ENCODE results near the gene OVOL2. TPM values are rescaled to one million over a fixed set of nuclear protein-coding genes. Genes with fewer than 3 reads are reported as not detected.
"Not testable (repeated sequence)": the region's sequence is repeated elsewhere in the genome, so short reads cannot be mapped to it uniquely, and the experiment has no call there.

Gene OVOL2
- total RNA-seq, 1 experiment from 2014 or later, result not detected

DNA sequence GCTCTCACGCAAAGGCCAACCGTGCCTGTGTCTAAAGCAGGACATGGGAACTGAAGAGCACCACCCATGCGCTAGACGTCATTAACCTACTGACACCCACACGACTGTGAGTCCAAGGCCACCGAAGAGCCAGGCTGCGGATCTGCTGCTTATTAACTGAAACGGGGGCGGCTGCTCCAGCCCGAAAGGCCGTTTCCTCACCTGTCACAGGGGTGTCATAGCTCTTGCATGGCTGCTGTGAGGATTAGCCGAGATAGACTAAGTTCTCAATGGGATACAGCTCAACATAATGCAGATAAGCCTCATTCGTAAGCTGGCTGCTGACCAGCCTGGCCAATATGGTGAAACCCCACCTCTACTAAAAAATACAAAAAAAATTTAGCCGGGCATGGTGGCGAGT is 26.7 kb downstream of the OVOL2 start:
- in situ Hi-C loops (cut with HindIII; ENCODE audit: low pct_unique_long_range_greater_than_20kb, low sequenced_read_pairs), result no loop called here
- no peak for DNase-seq (ENCODE audit: low read depth, low spot score)

DNA sequence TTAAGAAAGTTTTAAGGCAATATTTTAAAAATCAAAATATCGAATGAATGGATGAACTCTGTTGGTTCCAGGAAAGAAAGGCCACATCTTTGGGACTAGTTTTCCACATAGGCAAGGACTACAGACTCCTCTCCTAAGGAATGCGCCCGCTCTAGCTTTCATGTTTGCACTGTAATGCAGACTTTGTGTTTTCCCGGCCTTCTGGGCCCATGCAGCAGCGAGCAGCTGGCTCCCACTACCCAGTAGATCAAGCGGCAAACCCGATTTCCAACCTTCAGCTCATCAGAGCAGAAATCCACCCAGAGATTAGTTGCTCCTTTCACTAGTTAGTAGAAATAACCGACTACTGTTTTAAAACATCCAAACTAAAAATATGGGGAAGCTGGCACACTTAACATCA is 27.7 kb downstream of the OVOL2 start:
- in situ Hi-C loops (cut with HindIII; ENCODE audit: low pct_unique_long_range_greater_than_20kb, low sequenced_read_pairs), result no loop called here
- no peak for DNase-seq (ENCODE audit: low read depth, low spot score)

DNA sequence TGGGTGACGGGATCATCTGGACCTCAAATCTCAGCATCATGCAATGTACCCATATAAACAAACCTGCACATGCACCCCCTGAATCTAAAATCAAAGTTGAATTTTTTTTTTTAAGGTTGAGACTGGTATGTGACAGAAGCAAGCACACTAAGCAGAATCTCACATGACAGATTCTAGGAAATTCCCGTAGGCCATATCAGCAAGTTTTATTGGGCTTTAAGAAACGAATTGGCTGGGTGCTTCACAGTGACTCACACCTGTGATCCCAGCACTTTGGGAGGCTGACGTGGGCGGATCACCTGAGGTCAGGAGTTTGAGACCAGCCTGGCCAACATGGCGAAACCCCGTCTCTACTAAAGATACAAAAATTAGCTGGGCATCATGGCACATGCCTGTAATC is 30.7 kb downstream of the OVOL2 start:
- in situ Hi-C loops (cut with HindIII; ENCODE audit: low pct_unique_long_range_greater_than_20kb, low sequenced_read_pairs); DNase-seq (ENCODE audit: low read depth, low spot score): not testable (repeated sequence)

DNA sequence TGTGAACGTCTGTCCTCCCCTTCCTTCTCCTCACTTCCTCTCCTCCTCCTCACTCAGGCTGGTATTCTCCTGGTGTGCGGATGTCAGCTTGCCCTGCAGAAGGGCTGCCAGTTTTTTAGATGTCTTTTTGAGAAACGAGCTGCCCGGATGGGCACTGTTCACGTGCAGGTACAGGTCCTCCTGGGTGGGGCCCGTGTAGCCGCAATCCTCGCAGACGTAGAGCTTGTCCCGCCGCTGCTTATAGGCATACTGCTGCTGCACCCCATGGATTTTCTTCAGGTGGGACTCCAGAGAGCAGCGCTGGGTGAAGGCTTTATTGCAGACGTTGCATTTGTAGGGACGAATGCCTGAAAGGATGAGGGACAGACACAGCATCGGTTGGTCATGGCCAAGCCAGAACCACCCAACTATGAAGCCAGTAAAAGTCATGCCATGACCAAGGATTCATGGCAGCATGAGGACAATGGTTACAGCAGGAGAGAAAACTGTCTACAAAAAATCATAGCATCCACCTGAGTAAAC is 33.0 kb downstream of the OVOL2 start:
- in situ Hi-C loops (cut with HindIII; ENCODE audit: low pct_unique_long_range_greater_than_20kb, low sequenced_read_pairs), result no loop called here
- DNase-seq (ENCODE audit: low read depth, low spot score), result no peak

DNA sequence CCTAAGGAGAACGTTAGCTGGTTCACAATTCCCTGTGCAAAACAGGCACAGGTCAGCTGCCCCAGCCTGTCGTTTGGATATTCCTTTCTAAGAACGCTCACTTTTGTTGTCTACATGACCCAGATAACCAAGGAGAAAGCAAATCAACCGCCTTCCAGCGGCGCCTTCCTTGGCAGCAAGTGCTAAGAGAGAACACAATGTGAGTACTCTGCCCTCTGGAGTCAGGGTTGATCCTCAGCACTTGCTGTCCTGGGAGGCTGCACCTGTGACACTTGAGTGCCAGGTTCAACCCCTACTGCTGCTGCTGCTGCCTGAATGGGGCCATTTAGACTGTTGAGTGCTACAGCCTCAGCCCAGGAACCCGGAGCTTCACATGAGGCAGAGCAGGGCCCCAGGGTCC is 36.8 kb downstream of the OVOL2 start:
- DNase-seq (ENCODE audit: low read depth, low spot score), result peak; percentile 25
- in situ Hi-C loops (cut with HindIII; ENCODE audit: low pct_unique_long_range_greater_than_20kb, low sequenced_read_pairs), result no loop called here

DNA sequence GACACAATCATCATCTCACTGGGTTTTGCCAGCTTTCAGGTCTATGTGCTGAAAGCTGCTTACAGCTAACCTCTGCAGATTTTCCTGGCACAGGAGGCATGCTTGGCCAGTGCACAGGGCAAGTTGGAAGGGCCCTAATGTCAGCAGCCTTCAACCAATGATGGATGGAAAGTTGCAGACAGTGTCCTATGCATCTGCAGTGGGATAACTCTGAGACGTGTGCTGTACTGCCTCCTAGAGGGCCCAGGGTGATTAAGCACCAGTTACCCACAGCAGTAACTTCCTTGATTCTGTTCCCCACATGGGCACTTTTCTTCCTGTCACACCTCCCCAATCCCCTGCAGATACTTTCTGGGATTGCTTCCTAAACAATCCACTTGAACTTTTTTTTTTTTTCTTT is 38.6 kb downstream of the OVOL2 start:
- in situ Hi-C loops (cut with HindIII; ENCODE audit: low pct_unique_long_range_greater_than_20kb, low sequenced_read_pairs), result no loop called here
- peak; percentile 85 for DNase-seq (ENCODE audit: low read depth, low spot score)

DNA sequence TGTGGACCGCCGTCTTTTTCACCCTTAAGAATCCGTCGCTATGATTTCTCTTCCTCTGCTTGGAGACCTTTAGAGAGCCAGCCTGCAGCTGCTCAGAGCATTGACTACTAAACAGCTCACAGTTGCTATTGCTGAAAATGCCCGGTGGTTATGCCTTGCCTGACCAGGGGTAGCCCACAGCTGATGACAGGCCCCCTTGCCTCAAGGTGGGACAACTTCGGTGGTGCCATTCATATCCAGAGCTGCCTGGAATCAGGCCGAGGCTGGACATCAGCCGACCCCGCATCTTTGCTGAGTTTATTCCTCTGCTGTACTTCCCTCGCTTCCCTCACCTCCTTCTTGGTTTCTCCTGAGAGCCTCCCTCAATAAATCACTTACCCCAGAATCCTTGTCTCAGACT is 39.6 kb downstream of the OVOL2 start:
- in situ Hi-C loops (cut with HindIII; ENCODE audit: low pct_unique_long_range_greater_than_20kb, low sequenced_read_pairs), result no loop called here

DNA sequence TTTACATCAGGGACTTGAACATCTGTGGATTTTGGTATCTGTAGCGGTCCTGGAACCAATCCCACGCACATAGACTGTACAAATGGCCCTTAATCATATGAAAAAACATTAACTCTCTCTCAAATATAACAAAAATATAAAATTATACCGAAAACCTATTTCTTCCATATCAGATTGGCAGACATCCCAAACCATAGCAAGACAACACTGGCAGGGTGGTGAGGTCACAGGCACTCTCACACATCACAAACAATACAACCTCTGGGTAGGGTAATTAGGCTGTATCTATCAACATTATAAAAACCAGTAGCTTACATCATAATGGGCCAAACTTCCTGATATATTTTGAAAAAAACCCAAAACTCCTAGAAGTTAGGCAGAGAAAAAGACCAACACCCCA is 40.9 kb downstream of the OVOL2 start:
- no peak for DNase-seq (ENCODE audit: low read depth, low spot score)
- in situ Hi-C loops (cut with HindIII; ENCODE audit: low pct_unique_long_range_greater_than_20kb, low sequenced_read_pairs), result no loop called here

More for the DNA sequence above, 39.6 kb downstream of the OVOL2 start:
- no peak for DNase-seq (ENCODE audit: low read depth, low spot score)

DNA sequence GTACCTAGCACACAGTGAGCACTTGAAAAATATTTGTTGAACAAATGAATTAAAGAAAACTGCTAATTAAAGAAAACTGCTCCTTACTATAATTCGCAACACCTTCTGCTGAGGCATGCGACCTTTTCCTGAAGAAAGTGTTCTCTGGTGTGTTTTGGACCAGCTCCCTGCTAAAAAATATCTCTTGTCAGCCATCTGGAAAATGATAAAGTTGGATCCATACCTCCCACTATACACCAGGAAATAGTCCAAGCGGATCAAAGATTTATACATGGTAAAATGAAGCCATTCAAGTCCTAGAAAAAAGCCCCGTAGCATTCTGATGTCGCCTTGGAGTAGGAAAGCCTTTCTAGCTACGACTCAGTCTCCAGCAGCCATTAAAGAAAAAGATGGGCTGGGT is 43.3 kb downstream of the OVOL2 start:
- DNase-seq (ENCODE audit: low read depth, low spot score), result no peak
- in situ Hi-C loops (cut with HindIII; ENCODE audit: low pct_unique_long_range_greater_than_20kb, low sequenced_read_pairs), result no loop called here

DNA sequence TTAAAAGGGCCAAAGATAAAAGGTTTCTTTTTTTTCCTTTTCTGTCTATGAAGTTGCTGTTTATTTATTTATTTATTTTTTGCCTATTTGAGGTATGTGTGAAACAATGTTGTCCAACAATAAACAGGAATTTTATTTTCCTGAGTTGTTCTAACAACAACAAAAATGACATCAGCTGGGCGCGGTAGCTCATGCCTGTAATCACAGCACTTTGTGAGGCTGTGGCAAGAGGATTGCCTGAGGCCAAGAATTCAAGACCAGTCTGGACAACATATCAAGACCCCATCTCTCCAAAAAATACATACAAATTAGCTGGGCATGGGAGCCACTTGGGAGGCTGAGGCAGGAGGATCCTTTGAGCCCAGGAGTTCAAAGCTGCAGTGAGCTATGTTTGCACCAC is 44.8 kb downstream of the OVOL2 start:
- no peak for DNase-seq (ENCODE audit: low read depth, low spot score)
- in situ Hi-C loops (cut with HindIII; ENCODE audit: low pct_unique_long_range_greater_than_20kb, low sequenced_read_pairs), result no loop called here

DNA sequence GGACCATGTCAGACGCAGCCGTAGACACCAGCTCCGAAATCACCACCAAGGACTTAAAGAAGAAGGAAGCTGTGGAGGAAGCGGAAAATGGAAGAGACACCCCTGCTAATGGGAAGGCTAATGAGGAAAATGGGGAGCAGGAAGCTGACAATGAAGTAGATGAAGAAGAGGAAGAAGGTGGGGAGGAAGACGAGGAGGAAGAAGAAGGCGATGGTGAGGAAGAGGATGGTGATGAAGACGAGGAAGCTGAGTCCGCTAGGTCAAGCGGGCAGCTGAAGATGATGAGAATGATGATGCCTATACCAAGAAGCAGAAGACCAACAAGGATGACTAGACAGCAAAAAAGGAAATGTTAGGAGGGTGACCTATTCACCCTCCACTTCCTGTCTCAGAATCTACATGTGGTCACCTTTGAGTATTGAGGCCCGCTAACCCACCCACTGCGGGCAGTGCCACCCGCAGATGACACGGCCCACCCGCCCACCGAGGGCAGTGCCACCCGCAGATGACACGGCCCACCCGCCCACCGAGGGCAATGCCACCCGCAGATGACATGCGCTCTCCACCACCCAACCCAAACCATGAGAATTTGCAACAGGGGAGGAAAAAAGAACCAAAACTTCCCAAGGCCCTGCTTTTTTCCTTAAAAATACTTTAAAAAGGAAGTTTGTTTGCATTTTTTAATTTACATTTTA is 45.6 kb downstream of the OVOL2 start:
- in situ Hi-C loops (cut with HindIII; ENCODE audit: low pct_unique_long_range_greater_than_20kb, low sequenced_read_pairs), result no loop called here
- DNase-seq (ENCODE audit: low read depth, low spot score), result no peak

DNA sequence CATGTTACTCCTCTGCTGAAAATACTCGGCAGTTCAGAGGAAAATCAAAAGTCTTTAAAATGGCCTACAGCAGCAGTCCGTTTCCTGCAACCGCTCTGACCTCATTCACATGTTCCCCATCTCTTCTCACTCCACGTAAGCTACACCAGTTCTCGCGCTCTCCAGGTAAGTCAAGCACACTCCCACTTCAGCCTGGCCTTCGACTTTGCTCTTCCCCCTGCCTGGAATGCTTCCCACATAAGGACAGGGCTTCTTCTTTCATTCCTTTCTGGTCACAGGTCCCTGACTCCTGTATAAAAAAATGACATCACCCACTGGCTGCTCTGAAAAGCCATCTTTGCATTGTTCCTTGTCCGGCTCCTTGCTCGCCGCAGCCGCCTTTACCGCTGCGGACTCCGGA is 46.2 kb downstream of the OVOL2 start:
- no peak for DNase-seq (ENCODE audit: low read depth, low spot score)
- in situ Hi-C loops (cut with HindIII; ENCODE audit: low pct_unique_long_range_greater_than_20kb, low sequenced_read_pairs), result no loop called here

DNA sequence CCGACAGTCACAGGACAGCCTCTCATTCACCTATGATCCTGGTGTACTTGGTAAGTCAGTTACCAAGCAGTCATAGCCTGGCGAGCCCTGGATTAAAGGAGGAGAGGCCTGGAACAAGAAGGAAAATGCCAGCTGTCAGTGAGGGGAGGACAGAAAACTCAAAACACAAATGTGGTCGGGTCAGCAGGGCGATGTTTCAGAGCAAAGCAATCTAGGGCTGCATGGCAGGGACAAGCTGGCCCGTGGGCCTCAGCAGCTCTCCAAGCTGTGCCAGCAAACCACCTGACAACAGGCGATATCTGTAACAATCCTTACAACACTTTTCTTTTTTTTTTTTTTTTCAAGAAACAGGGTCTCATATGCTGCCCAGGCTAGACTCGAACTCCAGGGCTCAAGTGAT is 48.6 kb downstream of the OVOL2 start:
- no peak for DNase-seq (ENCODE audit: low read depth, low spot score)
- in situ Hi-C loops (cut with HindIII; ENCODE audit: low pct_unique_long_range_greater_than_20kb, low sequenced_read_pairs), result no loop called here

DNA sequence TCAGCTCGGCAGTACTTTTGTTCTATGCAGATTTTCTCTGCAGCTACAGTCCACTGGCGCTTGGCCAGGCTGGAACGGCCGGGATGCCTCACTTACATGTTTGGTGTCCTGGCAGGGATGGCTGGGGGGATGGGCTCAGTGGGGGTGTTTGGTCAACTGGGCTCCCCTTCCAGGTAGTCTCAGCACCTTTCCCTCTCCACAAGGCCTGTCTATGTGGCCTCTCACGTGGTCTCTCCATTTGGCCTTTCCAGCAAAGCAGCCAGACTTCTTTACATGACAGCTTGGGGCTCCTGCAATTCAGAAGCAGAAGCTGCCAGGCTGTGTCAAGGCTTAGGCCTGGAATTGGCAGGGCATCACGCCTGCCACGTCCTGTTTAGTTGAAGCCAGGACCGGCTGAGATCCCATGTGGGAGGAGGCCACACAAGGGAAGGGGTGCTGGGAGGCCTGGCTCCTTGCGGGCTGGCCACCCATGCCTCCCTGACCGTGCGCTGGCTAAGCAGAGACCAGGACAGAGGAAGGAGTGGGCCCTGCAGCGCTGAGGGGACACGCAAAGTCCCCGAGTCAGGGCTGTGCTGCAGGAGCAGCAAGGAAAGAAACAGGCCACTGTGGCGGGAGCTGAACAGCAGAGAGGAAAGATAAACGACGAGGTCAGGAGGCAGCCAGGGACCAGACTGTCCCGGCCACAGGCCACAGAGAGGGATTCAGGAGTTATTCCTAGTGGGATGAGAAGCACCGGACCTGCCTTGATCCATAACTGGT is 50.0 kb downstream of the OVOL2 start:
- no peak for DNase-seq (ENCODE audit: low read depth, low spot score)
- in situ Hi-C loops (cut with HindIII; ENCODE audit: low pct_unique_long_range_greater_than_20kb, low sequenced_read_pairs), result no loop called here

DNA sequence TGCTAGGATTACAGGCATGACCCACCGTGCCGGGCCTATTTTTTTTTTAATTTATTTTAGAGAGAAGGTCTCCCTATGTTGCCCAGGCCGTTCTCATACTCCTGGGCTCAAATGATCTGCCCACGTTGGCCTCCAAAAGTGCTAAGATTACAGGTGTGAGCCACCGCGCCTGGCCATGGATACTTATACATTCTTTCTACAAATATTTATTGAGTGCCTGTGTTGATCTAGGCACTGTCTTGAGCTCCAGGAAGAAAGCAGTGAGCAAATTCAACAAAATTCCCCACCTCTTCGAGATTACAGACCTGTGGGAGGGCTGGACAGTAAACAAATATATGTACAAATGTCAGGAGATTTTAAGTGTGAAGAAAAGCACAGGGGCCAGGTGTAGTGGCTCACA is 51.0 kb downstream of the OVOL2 start:
- no peak for DNase-seq (ENCODE audit: low read depth, low spot score)
- in situ Hi-C loops (cut with HindIII; ENCODE audit: low pct_unique_long_range_greater_than_20kb, low sequenced_read_pairs), result no loop called here

DNA sequence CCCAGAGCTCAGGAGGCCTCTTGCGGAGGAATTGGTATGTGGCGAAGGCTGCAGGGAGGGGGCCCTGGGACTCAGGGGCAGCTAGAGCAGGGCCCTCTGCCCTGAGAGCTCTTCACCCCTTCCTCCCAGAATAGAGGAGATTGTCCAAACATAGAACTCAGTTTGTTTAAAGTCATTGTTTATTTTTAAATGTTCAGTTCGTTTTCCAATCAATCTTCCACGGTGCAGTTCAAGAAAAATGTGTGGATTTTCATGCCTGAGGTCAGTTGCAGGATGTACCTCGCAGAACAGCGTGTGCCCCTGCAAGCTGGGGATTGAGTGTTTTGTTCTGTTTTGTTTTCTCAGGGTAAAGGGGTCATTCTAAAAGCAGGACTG is 51.7 kb downstream of the OVOL2 start:
- in situ Hi-C loops (cut with HindIII; ENCODE audit: low pct_unique_long_range_greater_than_20kb, low sequenced_read_pairs), result no loop called here
- no peak for DNase-seq (ENCODE audit: low read depth, low spot score)

DNA sequence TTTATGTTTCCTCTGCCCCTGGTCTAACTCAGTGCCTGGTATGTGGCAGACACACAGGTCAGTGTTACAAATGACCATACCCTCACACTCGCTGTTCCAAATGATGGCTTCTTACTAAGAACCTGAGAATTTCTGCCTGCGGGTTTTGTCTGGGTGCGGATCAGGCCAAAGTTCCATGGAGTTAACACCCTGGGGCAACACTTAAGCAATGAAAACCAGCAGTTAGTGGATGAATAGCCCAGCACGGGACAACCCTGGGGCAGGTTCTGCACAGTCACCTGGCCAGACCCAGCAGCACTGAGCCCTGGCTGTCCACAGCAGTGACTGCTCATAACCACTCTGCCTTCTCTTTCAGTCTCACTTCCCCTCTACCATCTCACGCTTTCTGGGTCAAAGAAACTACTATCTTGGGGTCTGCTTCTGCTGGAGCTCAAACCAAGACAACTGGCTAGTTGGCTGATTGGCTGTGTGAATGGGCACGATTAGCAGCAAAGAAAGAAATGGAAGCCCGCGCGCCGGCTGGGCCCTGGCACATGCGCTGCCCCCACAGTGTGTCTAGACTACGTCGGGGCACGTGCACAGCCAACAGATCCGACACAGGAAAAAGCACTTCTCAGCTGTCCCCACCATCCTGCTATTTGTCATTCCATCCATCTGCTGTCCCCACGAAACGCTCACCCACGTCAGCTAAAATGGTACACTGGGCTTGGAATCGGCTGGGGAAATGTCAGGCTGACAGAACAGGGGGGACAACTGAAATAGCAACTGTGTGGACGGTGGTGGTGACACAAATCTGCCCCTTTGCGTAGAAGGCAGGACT is 52.3 kb downstream of the OVOL2 start:
- in situ Hi-C loops (cut with HindIII; ENCODE audit: low pct_unique_long_range_greater_than_20kb, low sequenced_read_pairs), result no loop called here
- no peak for DNase-seq (ENCODE audit: low read depth, low spot score)

DNA sequence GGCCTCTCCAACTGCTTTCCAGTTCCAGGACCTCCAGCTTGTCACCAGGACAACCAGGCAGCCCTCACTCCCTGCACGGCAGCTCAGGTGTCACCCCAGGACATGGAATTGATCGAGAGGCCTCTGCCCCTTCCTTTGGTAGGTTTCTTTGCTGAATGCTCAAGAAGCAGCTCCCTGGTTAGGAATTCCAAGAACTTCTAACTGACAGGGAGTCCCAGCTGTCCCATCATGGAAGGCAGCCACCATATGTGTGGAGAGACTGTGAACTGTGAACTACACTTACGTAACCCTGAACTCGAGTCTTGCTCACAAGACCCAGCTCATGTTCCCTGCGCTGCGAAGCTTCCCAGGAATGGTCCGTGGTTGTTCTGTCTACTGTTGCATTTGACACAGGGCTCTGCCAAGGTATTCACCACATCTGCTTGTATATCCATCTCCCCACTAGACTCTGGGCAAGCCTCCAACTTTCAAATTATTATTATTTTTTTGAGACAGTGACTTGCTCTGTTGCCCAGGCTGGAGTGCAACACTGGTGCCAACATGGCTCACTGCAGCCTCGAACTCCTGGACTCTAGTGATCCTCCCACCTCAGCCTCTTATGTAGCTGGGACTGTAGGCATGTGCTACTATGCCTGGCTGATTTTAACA is 53.2 kb downstream of the OVOL2 start:
- in situ Hi-C loops (cut with HindIII; ENCODE audit: low pct_unique_long_range_greater_than_20kb, low sequenced_read_pairs), result no loop called here
- DNase-seq (ENCODE audit: low read depth, low spot score), result no peak

Measured in SK-MEL-5 (cell line).